Natural killer cell treated with Interleukin-12 subunit alpha and Interleukin-12 subunit beta and Interleukin-15 and Interleukin-18, amount 100 ng/mL, for 72 hours (primary cell): ENCODE measurements around the gene DERA. TPM values are rescaled to one million over a fixed set of nuclear protein-coding genes. Genes with fewer than 3 reads are reported as not detected.

Source experiments
- ATAC-seq, 2 donors: fragments of 150-1000 bp; cut with Tn5 transposase in 1 of 2; sonication (Bioruptor Pico), chemical (Tn5 transposase) in 1 of 2; 2 replicates each; pipeline ENCODE4 v1.10.0; 2021
- DNase-seq: peaks from one replicate; pipeline ENCODE4 v3.0.0; 2022; ENCODE audit warnings: low spot score
- H3K27ac Mint-ChIP-seq, 2 donors: 1 replicate in 1 of 2; 2 replicates in 1 of 2; pipeline ENCODE4 v1.8.0; 2022; ENCODE audit warnings: mixed read lengths in 2 of 2, mild to moderate bottlenecking in 1 of 2, moderate library complexity in 1 of 2
- H3K27me3 Mint-ChIP-seq, 2 donors: 1 replicate in 1 of 2; 2 replicates in 1 of 2; pipeline ENCODE4 v1.8.0; 2022; ENCODE audit warnings: mixed read lengths in 2 of 2
- H3K36me3 Mint-ChIP-seq: one replicate; pipeline ENCODE4 v1.8.0; 2022; ENCODE audit warnings: mixed read lengths
- H3K4me1 Mint-ChIP-seq, 2 donors: 1 replicate in 1 of 2; 2 replicates in 1 of 2; pipeline ENCODE4 v1.8.0; 2022; ENCODE audit warnings: low read depth in 2 of 2, mixed read lengths in 2 of 2, mild to moderate bottlenecking in 1 of 2
- H3K4me3 Mint-ChIP-seq: one replicate; pipeline ENCODE4 v1.8.0; 2022; ENCODE audit warnings: mixed read lengths
- H3K9me3 Mint-ChIP-seq: 2 replicates; pipeline ENCODE4 v1.8.0; 2022; ENCODE audit warnings: mixed read lengths
- total RNA-seq, 2 donors: library from RNA; stranded (reverse); gene quantifications; one replicate each; pipeline ENCODE4 v1.2.3, GENCODE V29; 2022

DERA gene
- total RNA-seq, 2 donors from 2014 or later = 23.2 to 25.1 TPM

DNA sequence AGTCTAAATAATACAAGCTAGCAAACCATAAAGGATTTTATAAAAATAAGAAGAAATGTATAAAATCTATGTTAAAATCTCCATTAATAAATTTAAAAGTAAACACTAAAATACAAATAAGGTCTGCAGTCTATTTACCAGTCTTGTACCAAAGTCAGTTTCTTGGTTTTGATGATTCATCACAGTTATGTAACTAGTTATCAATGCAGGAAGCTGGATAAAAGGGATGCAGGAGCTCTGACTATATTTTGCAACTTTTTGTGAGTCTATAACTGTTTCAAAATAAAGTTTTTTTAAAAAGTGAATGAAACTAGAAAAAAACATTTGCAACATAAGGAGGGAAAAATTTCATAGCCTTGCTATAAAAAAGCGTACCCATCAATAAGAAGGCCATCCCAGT, 151.5 kb downstream of the DERA start:
- Mint-ChIP-seq H3K9me3 (no peaks in the 10 kb centered on the region), H3K4me1 (no peaks in the 10 kb centered on the region), H3K4me3 (no peak overlapping the region), H3K36me3 (no peaks in the 10 kb centered on the region), H3K27me3 (no peaks in the 10 kb centered on the region), H3K27ac (no peak overlapping the region)
- no peak for DNase-seq
- ATAC-seq = no peak

- H3K36me3 Mint-ChIP-seq = no peaks in the 10 kb centered on the region
- ATAC-seq (no peak), DNase-seq (no peak)
- H3K4me3 Mint-ChIP-seq = no peak overlapping the region
- no peaks in the 10 kb centered on the region for H3K27me3 Mint-ChIP-seq
- no peaks in the 10 kb centered on the region for H3K4me1 Mint-ChIP-seq
- H3K27ac Mint-ChIP-seq = no peak overlapping the region
- H3K9me3 Mint-ChIP-seq = peaks cover 2% of the 10 kb centered on the region
Observed at GRCh38 chr12:16063726-16064125, 152.6 kb downstream of the DERA start.

DNA sequence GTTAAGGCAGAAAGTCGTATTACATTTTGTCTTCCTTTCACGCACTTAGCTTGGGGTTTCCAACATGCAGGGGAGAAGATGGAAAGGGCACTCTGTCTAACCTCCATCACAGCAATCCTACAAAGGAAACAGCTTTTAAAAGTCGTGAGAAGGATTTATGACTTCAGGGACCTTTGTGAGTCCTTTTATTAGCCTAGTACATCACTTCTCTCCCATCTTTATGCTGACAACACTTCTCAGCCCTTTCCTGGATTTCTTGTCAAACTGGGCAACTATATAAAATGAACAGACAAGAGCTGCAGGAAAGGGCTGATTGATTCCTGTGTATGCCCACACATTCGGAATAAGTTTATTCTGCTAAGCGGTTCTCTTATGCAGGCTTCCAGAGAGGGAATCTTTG, 159.0 kb downstream of the DERA start:
- peaks cover 8% of the 10 kb centered on the region in 2 donors for H3K27me3 Mint-ChIP-seq
- peaks cover 6% of the 10 kb centered on the region for H3K9me3 Mint-ChIP-seq
- ATAC-seq (no peak), DNase-seq (no peak)
- no peak overlapping the region for H3K27ac Mint-ChIP-seq
- H3K4me1 Mint-ChIP-seq = no peaks in the 10 kb centered on the region
- H3K4me3 Mint-ChIP-seq = no peak overlapping the region
- no peaks in the 10 kb centered on the region for H3K36me3 Mint-ChIP-seq

GRCh38 chr12:16072678-16073077, 161.5 kb downstream of the DERA start:
- Mint-ChIP-seq H3K27ac (no peak overlapping the region), H3K36me3 (no peaks in the 10 kb centered on the region), H3K4me3 (no peak overlapping the region), H3K4me1 (no peaks in the 10 kb centered on the region), H3K9me3 (peaks cover 6% of the 10 kb centered on the region), H3K27me3 (peaks cover 8% of the 10 kb centered on the region in 2 donors)
- no peak for ATAC-seq
- DNase-seq = no peak

DNA sequence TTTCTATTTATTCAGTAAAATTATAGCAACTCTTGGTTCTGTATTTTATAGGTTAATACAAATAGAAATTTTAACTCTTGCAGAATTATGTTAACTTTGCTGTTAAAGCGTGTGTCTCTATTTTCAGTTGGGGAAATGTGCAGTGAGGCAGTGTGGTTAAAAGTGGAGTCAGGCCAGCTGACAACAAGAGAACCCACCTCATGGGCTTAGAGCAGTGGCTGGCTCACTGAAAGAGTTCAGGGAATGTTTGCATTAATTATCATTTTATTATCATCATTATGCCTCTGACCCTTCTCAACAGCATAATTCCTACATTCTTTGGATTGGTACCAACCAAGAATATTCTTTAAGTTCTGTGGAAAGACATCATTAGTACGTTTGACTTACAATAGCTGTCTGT, 163.8 kb downstream of the DERA start:
- H3K4me3 Mint-ChIP-seq = no peak overlapping the region
- DNase-seq (no peak), ATAC-seq (no peak)
- H3K27me3 Mint-ChIP-seq = peaks cover 8% of the 10 kb centered on the region in 2 donors
- no peaks in the 10 kb centered on the region for H3K36me3 Mint-ChIP-seq
- H3K9me3 Mint-ChIP-seq = peaks cover 2% of the 10 kb centered on the region
- H3K4me1 Mint-ChIP-seq = no peaks in the 10 kb centered on the region
- H3K27ac Mint-ChIP-seq = no peak overlapping the region

- H3K4me1 Mint-ChIP-seq = no peaks in the 10 kb centered on the region
- peaks cover 5 to 6% of the 10 kb centered on the region in 2 donors for H3K27me3 Mint-ChIP-seq
- ATAC-seq (no peak), DNase-seq (no peak)
- H3K36me3 Mint-ChIP-seq = no peaks in the 10 kb centered on the region
- H3K9me3 Mint-ChIP-seq = peaks cover 2% of the 10 kb centered on the region
- no peak overlapping the region for H3K4me3 Mint-ChIP-seq
- H3K27ac Mint-ChIP-seq = no peak overlapping the region
Observed at GRCh38 chr12:16075887-16076286, 164.8 kb downstream of the DERA start.

- H3K36me3 Mint-ChIP-seq = no peaks in the 10 kb centered on the region
- ATAC-seq (no peak), DNase-seq (no peak)
- no peaks in the 10 kb centered on the region for H3K9me3 Mint-ChIP-seq
- H3K4me3 Mint-ChIP-seq = no peak overlapping the region
- no peak overlapping the region for H3K27ac Mint-ChIP-seq
- peaks cover 0 to 3% of the 10 kb centered on the region in 2 donors for H3K27me3 Mint-ChIP-seq
- no peaks in the 10 kb centered on the region for H3K4me1 Mint-ChIP-seq
Observed at GRCh38 chr12:16076557-16076956, 165.4 kb downstream of the DERA start.

GRCh38 chr12:16076970-16077522, 165.9 kb downstream of the DERA start:
- no peaks in the 10 kb centered on the region for H3K4me1 Mint-ChIP-seq
- ATAC-seq (no peak), DNase-seq (no peak)
- peaks cover 0 to 3% of the 10 kb centered on the region in 2 donors for H3K27me3 Mint-ChIP-seq
- H3K36me3 Mint-ChIP-seq = no peaks in the 10 kb centered on the region
- no peak overlapping the region for H3K4me3 Mint-ChIP-seq
- H3K9me3 Mint-ChIP-seq = no peaks in the 10 kb centered on the region
- H3K27ac Mint-ChIP-seq = no peak overlapping the region

- Mint-ChIP-seq H3K4me1 (no peaks in the 10 kb centered on the region), H3K27me3 (no peaks in the 10 kb centered on the region), H3K9me3 (no peaks in the 10 kb centered on the region), H3K27ac (no peak overlapping the region), H3K4me3 (no peak overlapping the region), H3K36me3 (no peaks in the 10 kb centered on the region)
- DNase-seq (no peak), ATAC-seq (no peak)
Observed at GRCh38 chr12:16086462-16086861, 175.3 kb downstream of the DERA start.

DNA sequence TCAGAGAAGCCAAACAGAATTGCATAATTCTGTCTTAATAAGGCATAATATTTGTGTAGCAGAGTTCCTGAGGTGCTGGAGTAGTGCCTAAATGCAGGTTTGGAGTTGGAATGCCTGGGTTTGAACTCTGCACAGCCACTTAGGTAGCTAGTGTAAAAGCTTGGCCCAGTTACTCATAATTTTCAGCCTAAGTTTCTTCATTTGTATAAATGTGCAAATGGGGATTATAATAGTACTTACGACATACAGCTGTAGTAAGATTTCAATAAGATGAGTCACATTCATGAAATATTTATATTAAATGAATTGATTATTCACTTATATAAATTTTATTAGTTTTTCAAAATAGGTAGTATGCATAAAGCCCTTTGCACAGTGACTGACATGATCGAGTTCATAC, 175.8 kb downstream of the DERA start:
- Mint-ChIP-seq H3K27ac (no peak overlapping the region), H3K9me3 (no peaks in the 10 kb centered on the region), H3K4me3 (no peak overlapping the region), H3K27me3 (no peaks in the 10 kb centered on the region), H3K36me3 (no peaks in the 10 kb centered on the region), H3K4me1 (no peaks in the 10 kb centered on the region)
- ATAC-seq (no peak), DNase-seq (no peak)

Other genes with a start within 250 kb of the DERA start
- gene EPS8, start 121.9 kb upstream of the DERA start, total RNA-seq = 10 to 100 TPM; 38.0 to 46.2 TPM
- 100 to 1,000 TPM; 101 to 109 TPM for gene STRAP, start 28.9 kb upstream of the DERA start, total RNA-seq